Endothelial cell of umbilical vein (primary cell): ENCODE data around the gene CENATAC.

Experiments
- CTCF ChIP-seq, 2 donors: IDR thresholded peaks; 1 replicate in 1 of 2; 2 replicates in 1 of 2; pipeline ENCODE4 v1.5.1; 2011; ENCODE audit warnings: low read length in 2 of 2, mild to moderate bottlenecking in 2 of 2, moderate library complexity in 2 of 2, control low read depth in 1 of 2, inconsistent platforms in 1 of 2, low read depth in 1 of 2; ENCODE audit not compliant: insufficient read depth in 1 of 2; ENCODE audit errors: extremely low read depth in 1 of 2
- GATA2 ChIP-seq: IDR thresholded peaks from 2 replicates; pipeline ENCODE4 v1.7.0; 2011; ENCODE audit warnings: low read depth, mild to moderate bottlenecking, moderate library complexity, mixed read lengths, low read length; ENCODE audit not compliant: insufficient read length, insufficient read depth
- JUN ChIP-seq: IDR thresholded peaks from 2 replicates; pipeline ENCODE4 v1.6.1; 2011; ENCODE audit warnings: borderline replicate concordance, low read depth; ENCODE audit not compliant: insufficient read length, insufficient read depth
- MAX ChIP-seq: IDR thresholded peaks from 2 replicates; pipeline ENCODE4 v1.6.1; 2011; ENCODE audit not compliant: insufficient read depth, insufficient read length
- POLR2A ChIP-seq: IDR thresholded peaks from 2 replicates; pipeline ENCODE4 v1.6.1; 2012; ENCODE audit warnings: low read depth, mild to moderate bottlenecking, control low read depth, low read length
- POLR2AphosphoS5 ChIP-seq: IDR thresholded peaks from 2 replicates; pipeline ENCODE4 v1.6.1; 2012; ENCODE audit warnings: low read depth, mild to moderate bottlenecking, control low read depth, low read length, moderate library complexity; ENCODE audit not compliant: insufficient read depth

GRCh38 chr11:119041821-119042514, 44.0 kb downstream of the CENATAC start:
- TF ChIP-seq CTCF (IDR thresholded peaks at IDR 0.05; ENCODE audit: extremely low read depth in 1 of 2, insufficient read depth in 1 of 2, low read depth in 1 of 2, low read length in 2 of 2) (no peak), POLR2A (no peak), POLR2AphosphoS5 (no peak), MAX (no peak), JUN (no peak), GATA2 (no peak)
